ENCODE data around the gene PKNOX2.

- TF ChIP-seq CTCF (conservative IDR thresholded peaks at IDR 0.05; ENCODE audit: low read length) (no peak), EZH2phosphoT487 (IDR thresholded peaks at IDR 0.05; ENCODE audit: borderline replicate concordance, low read depth, low read length) (no peak)
Measured at GRCh38 chr11:125468852-125469251, 304.3 kb downstream of the PKNOX2 start.

All from OCI-LY7 (cell line).